GM12878 (cell line): ENCODE measurements around the gene TMEM40. TPM values are rescaled to one million over a fixed set of nuclear protein-coding genes. Genes with fewer than 3 reads are reported as not detected.

Experiments
- ATAC-seq: fragments of 200-7000 bp; cut with Tn5 transposase; 3 replicates; pipeline ENCODE4 v1.9.1; 2020; ENCODE audit warnings: mild to moderate bottlenecking, moderate library complexity
- BruUV-seq: library from RNA; stranded (reverse); fragments of 400-500 nt; replicated peaks from 2 replicates; lab custom pipeline; 2021; lab: Mats Ljungman, UMichigan
- CTCF ChIA-PET: fragments of 300-600 bp; sonication (Branson Sonifier 250); formaldehyde crosslinking; extraction: SDS; loops from one replicate; lab custom pipeline; 2021; ENCODE audit warnings: inconsistent platforms; lab: Yijun Ruan, JAX
- POLR2A ChIA-PET: fragments of 350-600 bp; formaldehyde crosslinking; extraction: SDS; loops from one replicate; lab custom pipeline; 2021; ENCODE audit warnings: inconsistent platforms; lab: Charles Lee
- RAD21 ChIA-PET: fragments of 300-600 bp; sonication (Branson Sonifier 250); formaldehyde crosslinking; loops from one replicate; lab custom pipeline; 2023; ENCODE audit warnings: antibody characterized with exemption; ENCODE audit not compliant: unreplicated experiment; lab: Charles Lee
- SMC1A ChIA-PET: fragments of 300-600 bp; sonication (Branson Sonifier 250); formaldehyde crosslinking; loops from one replicate; lab custom pipeline; 2023; ENCODE audit not compliant: unreplicated experiment, uncharacterized antibody; lab: Charles Lee
- DNase-seq: peaks from one replicate; pipeline ENCODE4 v3.0.0-alpha.2; 2011; ENCODE audit warnings: low read depth, low spot score
- FAIRE-seq: peaks from 3 replicates; lab custom pipeline; 2011; peaks lifted over from hg19 to GRCh38; lab: Jason Lieb, UNC
- H2AFZ ChIP-seq: 2 replicates; pipeline ENCODE4 v1.6.0; 2011; ENCODE audit warnings: low read depth, low read length, control low read depth; ENCODE audit not compliant: control insufficient read depth
- H3K27ac ChIP-seq: 2 replicates; pipeline ENCODE4 v1.5.1; 2011; ENCODE audit warnings: control low read depth; ENCODE audit not compliant: control insufficient read depth, insufficient read depth
- H3K27me3 ChIP-seq, 2 experiments: replicated peaks in 1 of 2; 2 replicates each; pipeline versions ENCODE4 v1.6.0 to v1.6.1; 2011; ENCODE audit warnings: low read length in 1 of 2; ENCODE audit not compliant: control insufficient read depth in 2 of 2, insufficient read depth in 2 of 2
- H3K36me3 ChIP-seq, 2 experiments: 2 replicates each; pipeline ENCODE4 v1.5.1; 2011; ENCODE audit warnings: low read length in 1 of 2; ENCODE audit not compliant: control insufficient read depth in 2 of 2, insufficient read depth in 2 of 2
- H3K4me1 ChIP-seq: 2 replicates; pipeline ENCODE4 v1.6.1; 2011; ENCODE audit warnings: mild to moderate bottlenecking, low read length, moderate library complexity, mixed read lengths; ENCODE audit not compliant: control insufficient read depth, insufficient read depth
- H3K4me2 ChIP-seq: 2 replicates; pipeline ENCODE4 v1.6.0; 2011; ENCODE audit warnings: control low read depth; ENCODE audit not compliant: control insufficient read depth, insufficient read depth
- H3K4me3 ChIP-seq: fragments of 200-600 bp; sonication (generic); 2 replicates; pipeline ENCODE4 v1.5.1; 2016
- H3K79me2 ChIP-seq: 2 replicates; pipeline ENCODE4 v1.6.0; 2011; ENCODE audit warnings: low read length; ENCODE audit not compliant: control insufficient read depth, insufficient read depth
- H3K9ac ChIP-seq: 2 replicates; pipeline ENCODE4 v1.8.0; 2011; ENCODE audit warnings: low read length, control low read depth, mixed read lengths; ENCODE audit not compliant: control insufficient read depth, insufficient read depth
- H3K9me3 ChIP-seq: replicated peaks from 3 replicates; pipeline ENCODE4 v1.5.1; 2011; ENCODE audit warnings: mild to moderate bottlenecking, low read length; ENCODE audit not compliant: control insufficient read depth, insufficient read depth
- H4K20me1 ChIP-seq: 2 replicates; pipeline ENCODE4 v1.6.0; 2011; ENCODE audit not compliant: control insufficient read depth, insufficient read depth
- CHD1 ChIP-seq: IDR thresholded peaks from 2 replicates; pipeline ENCODE4 v1.6.1; 2012; ENCODE audit warnings: low read depth, low read length, improper control_type of control experiment
- E2F8 ChIP-seq: fragments of 450-650 bp; IDR thresholded peaks from 2 replicates; pipeline ENCODE4 v1.6.1; 2018; ENCODE audit warnings: mild to moderate bottlenecking, low read depth, moderate library complexity; ENCODE audit not compliant: partially characterized antibody
- FOS ChIP-seq: IDR thresholded peaks from 3 replicates; pipeline ENCODE4 v1.6.1; 2011; ENCODE audit warnings: borderline replicate concordance; ENCODE audit not compliant: insufficient read length; ENCODE audit errors: extremely low read depth
- HCFC1 ChIP-seq: fragments of 150-350 bp; IDR thresholded peaks from 2 replicates; pipeline ENCODE4 v1.6.1; 2014; ENCODE audit warnings: low read length
- MEF2B ChIP-seq: fragments of 450-650 bp; IDR thresholded peaks from 2 replicates; pipeline ENCODE4 v1.6.1; 2018; ENCODE audit warnings: mild to moderate bottlenecking, moderate library complexity; ENCODE audit not compliant: partially characterized antibody, poor library complexity, severe bottlenecking
- MTA2 ChIP-seq: fragments of 450-650 bp; IDR thresholded peaks from 2 replicates; pipeline ENCODE4 v1.6.1; 2016; ENCODE audit warnings: low read depth, mild to moderate bottlenecking, moderate library complexity
- NR2F1 ChIP-seq: fragments of 450-650 bp; conservative IDR thresholded peaks from 2 replicates; pipeline ENCODE4 v1.6.1; 2017; ENCODE audit warnings: mild to moderate bottlenecking
- PAX5 ChIP-seq: IDR thresholded peaks from 2 replicates; pipeline ENCODE4 v1.6.1; 2011; ENCODE audit warnings: low read depth, low read length, borderline replicate concordance
- POU2F2 ChIP-seq: IDR thresholded peaks from 3 replicates; pipeline ENCODE4 v1.6.1; 2011; ENCODE audit warnings: low read depth, mild to moderate bottlenecking, low read length, borderline replicate concordance
- SMAD5 ChIP-seq: IDR thresholded peaks from 2 replicates; pipeline ENCODE4 v1.6.1; 2016; ENCODE audit warnings: antibody characterized with exemption, low read depth
- SREBF2 ChIP-seq: IDR thresholded peaks from 2 replicates; pipeline ENCODE4 v1.6.1; 2012; ENCODE audit warnings: mild to moderate bottlenecking, low read length
- YBX1 ChIP-seq: fragments of 450-650 bp; IDR thresholded peaks from 2 replicates; pipeline ENCODE4 v1.6.1; 2016; ENCODE audit warnings: antibody characterized with exemption
- ZBTB40 ChIP-seq: fragments of 450-650 bp; IDR thresholded peaks from 2 replicates; pipeline ENCODE4 v1.6.1; 2016; ENCODE audit warnings: mild to moderate bottlenecking, moderate library complexity, borderline replicate concordance
- ZNF207 ChIP-seq: fragments of 450-650 bp; IDR thresholded peaks from 2 replicates; pipeline ENCODE4 v1.6.1; 2014; ENCODE audit warnings: antibody characterized with exemption, mild to moderate bottlenecking, borderline replicate concordance
- WGBS: methylation state at CpG from one replicate; pipeline ENCODE4 v1.1.6; 2016; ENCODE audit warnings: low lambda C conversion rate; ENCODE audit not compliant: insufficient replicate concordance, insufficient coverage; ENCODE audit errors: missing lambda C conversion rate; 5-methylcytosine and 5-hydroxymethylcytosine counted together
- in situ Hi-C: fragments of 300-500 bp; cut with MboI; formaldehyde crosslinking; loops from 9 replicates; pipeline ENCODE4 v1.14.3; 2018; ENCODE audit warnings: mixed read lengths
- intact Hi-C: fragments of 100-400 bp; cut with micrococcal nuclease; formaldehyde crosslinking; loops from one replicate; pipeline ENCODE4 v1.14.2; 2022; ENCODE audit not compliant: unreplicated experiment
- polyA plus RNA-seq, 11 experiments: library from polyadenylated mRNA; depleted of rRNA in 4 of 11; unstranded in 6 of 11; stranded (reverse) in 5 of 11; fragments of >200 nt; fragmentation: Nextera tagmentation in 4 of 11; fragmentation: Illumina TruSeq in 1 of 11; extraction: Ambion mirVana in 4 of 11; extraction: Trizol in 1 of 11; gene quantifications; 1 replicate in 1 of 11; 2 replicates in 10 of 11; pipeline versions ENCODE4 v1.2.1 to v1.2.3, GENCODE V29; 2011 to 2016; ENCODE audit warnings: inconsistent platforms in 2 of 11, missing spikeins in 2 of 11, low read depth in 1 of 11
- total RNA-seq, 4 experiments: library from RNA; depleted of rRNA in 3 of 4; stranded (reverse); fragments of >200 nt in 3 of 4; fragmentation: Illumina TruSeq in 1 of 4; extraction: Trizol in 1 of 4; gene quantifications; 2 replicates each; pipeline versions ENCODE4 v1.2.1 to v1.2.3, GENCODE V29; 2013 to 2021
- TF ChIP-seq, protein P1 (sequence below): fragments of 450-650 bp; IDR thresholded peaks from 2 replicates; pipeline ENCODE4 v1.6.1; 2016; ENCODE audit warnings: mild to moderate bottlenecking
- TF ChIP-seq, protein P2 (sequence below): fragments of 450-650 bp; IDR thresholded peaks from 2 replicates; pipeline ENCODE4 v1.6.1; 2017; ENCODE audit warnings: low read depth, mild to moderate bottlenecking, moderate library complexity

The TMEM40 gene
- total and polyA plus RNA-seq, 10 of the 15 experiments (the other 5 are each of a cell fraction or from before 2014, with no cell fraction given) = 0.10 to 0.46 (median 0.27) TPM; not detected in 3

- no peaks in the 10 kb centered on the region for H3K9me3 ChIP-seq
- H3K9ac ChIP-seq = no peak overlapping the region
- H4K20me1 ChIP-seq = no peaks in the 10 kb centered on the region
- no peak overlapping the region for H2AFZ ChIP-seq
- SMC1A ChIA-PET = no interaction called here
- no peaks in the 10 kb centered on the region for H3K27me3 ChIP-seq
- WGBS = 76% methylated on average over 3 of the region's 3 CpGs
- no peak overlapping the region for H3K4me3 ChIP-seq
- H3K4me1 ChIP-seq = no peaks in the 10 kb centered on the region
- in situ Hi-C loops = no loop called here
- BruUV-seq = no TSS peak
- CTCF ChIA-PET = no interaction called here
- intact Hi-C loops = no loop called here
- H3K4me2 ChIP-seq = no peak overlapping the region
- no peak overlapping the region for H3K27ac ChIP-seq
- POLR2A ChIA-PET = no interaction called here
- RAD21 ChIA-PET = interaction anchor here (0.7 kb wide), 1 partner anchor 30 kb away, joined by 3 read pairs; no protein-coding TSS in a partner anchor
- FAIRE-seq (no peak), ATAC-seq (no peak), DNase-seq (no peak)
- H3K79me2 ChIP-seq = no peaks in the 10 kb centered on the region
- no peaks in the 10 kb centered on the region for H3K36me3 ChIP-seq
- TF ChIP-seq, protein P1, sequence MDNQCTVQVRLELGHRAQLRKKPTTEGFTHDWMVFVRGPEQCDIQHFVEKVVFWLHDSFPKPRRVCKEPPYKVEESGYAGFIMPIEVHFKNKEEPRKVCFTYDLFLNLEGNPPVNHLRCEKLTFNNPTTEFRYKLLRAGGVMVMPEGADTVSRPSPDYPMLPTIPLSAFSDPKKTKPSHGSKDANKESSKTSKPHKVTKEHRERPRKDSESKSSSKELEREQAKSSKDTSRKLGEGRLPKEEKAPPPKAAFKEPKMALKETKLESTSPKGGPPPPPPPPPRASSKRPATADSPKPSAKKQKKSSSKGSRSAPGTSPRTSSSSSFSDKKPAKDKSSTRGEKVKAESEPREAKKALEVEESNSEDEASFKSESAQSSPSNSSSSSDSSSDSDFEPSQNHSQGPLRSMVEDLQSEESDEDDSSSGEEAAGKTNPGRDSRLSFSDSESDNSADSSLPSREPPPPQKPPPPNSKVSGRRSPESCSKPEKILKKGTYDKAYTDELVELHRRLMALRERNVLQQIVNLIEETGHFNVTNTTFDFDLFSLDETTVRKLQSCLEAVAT = no peak
- no peak for TF ChIP-seq E2F8
- no peak for TF ChIP-seq HCFC1
- TF ChIP-seq CHD1 = no peak
- TF ChIP-seq PAX5 = no peak
- TF ChIP-seq MTA2 = no peak
- no peak for TF ChIP-seq MEF2B
- TF ChIP-seq SMAD5 = no peak
- no peak for TF ChIP-seq NR2F1
- TF ChIP-seq YBX1 = no peak
- TF ChIP-seq, protein P2, sequence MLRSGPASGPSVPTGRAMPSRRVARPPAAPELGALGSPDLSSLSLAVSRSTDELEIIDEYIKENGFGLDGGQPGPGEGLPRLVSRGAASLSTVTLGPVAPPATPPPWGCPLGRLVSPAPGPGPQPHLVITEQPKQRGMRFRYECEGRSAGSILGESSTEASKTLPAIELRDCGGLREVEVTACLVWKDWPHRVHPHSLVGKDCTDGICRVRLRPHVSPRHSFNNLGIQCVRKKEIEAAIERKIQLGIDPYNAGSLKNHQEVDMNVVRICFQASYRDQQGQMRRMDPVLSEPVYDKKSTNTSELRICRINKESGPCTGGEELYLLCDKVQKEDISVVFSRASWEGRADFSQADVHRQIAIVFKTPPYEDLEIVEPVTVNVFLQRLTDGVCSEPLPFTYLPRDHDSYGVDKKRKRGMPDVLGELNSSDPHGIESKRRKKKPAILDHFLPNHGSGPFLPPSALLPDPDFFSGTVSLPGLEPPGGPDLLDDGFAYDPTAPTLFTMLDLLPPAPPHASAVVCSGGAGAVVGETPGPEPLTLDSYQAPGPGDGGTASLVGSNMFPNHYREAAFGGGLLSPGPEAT = no peak
- TF ChIP-seq FOS = no peak
- no peak for TF ChIP-seq ZBTB40
- no peak for TF ChIP-seq POU2F2
- no peak for TF ChIP-seq ZNF207
- no peak for TF ChIP-seq SREBF2
Measured at GRCh38 chr3:12695112-12695511, 63.9 kb downstream of the TMEM40 start.
